Stomach (tissue), 9 donors: ENCODE data around the gene ZNF689. TPM values are rescaled to one million over a fixed set of nuclear protein-coding genes. Genes with fewer than 3 reads are reported as not detected.

Experiments
- DNase-seq, 2 donors: peaks; one replicate each; pipeline versions ENCODE4 v3.0.0 to v3.0.0-alpha.2; 2013 to 2019
- H3K27ac ChIP-seq, 5 donors: fragments of 200-600 bp in 4 of 5; sonication (generic) in 4 of 5; one replicate each; pipeline ENCODE4 v1.5.1; 2013 to 2019; ENCODE audit warnings: mild to moderate bottlenecking in 1 of 5, moderate library complexity in 1 of 5
- H3K27me3 ChIP-seq, 3 donors: fragments of 200-600 bp; sonication (generic); one replicate each; pipeline ENCODE4 v1.5.1; 2017 to 2019; ENCODE audit warnings: mixed run types in 1 of 3
- H3K36me3 ChIP-seq, 4 donors: fragments of 200-600 bp; sonication (generic); 1 replicate in 3 of 4; 2 replicates in 1 of 4; pipeline ENCODE4 v1.5.1; 2016 to 2019
- H3K4me1 ChIP-seq, 4 donors: fragments of 200-600 bp; sonication (generic); one replicate each; pipeline ENCODE4 v1.5.1; 2016 to 2019
- H3K4me3 ChIP-seq, 4 donors: fragments of 200-600 bp; sonication (generic) in 3 of 4; one replicate each; pipeline ENCODE4 v1.5.1; 2016 to 2019; ENCODE audit warnings: mild to moderate bottlenecking in 1 of 4
- H3K9me3 ChIP-seq, 4 donors: fragments of 200-600 bp; sonication (generic); one replicate each; pipeline ENCODE4 v1.5.1; 2016 to 2019
- EP300 ChIP-seq: sonication (generic); formaldehyde crosslinking; IDR thresholded peaks from one replicate; pipeline ENCODE4 v1.6.1; 2017; ENCODE audit warnings: antibody characterized with exemption
- POLR2A ChIP-seq, 4 donors: fragments of 450-650 bp; IDR thresholded peaks; one replicate each; pipeline ENCODE4 v1.6.1; 2016; ENCODE audit warnings: antibody characterized with exemption in 4 of 4, control low read depth in 2 of 4, mild to moderate bottlenecking in 1 of 4, moderate library complexity in 1 of 4
- POLR2AphosphoS5 ChIP-seq, 3 donors: sonication (generic); formaldehyde crosslinking; IDR thresholded peaks; one replicate each; pipeline ENCODE4 v1.6.1; 2016; ENCODE audit warnings: antibody characterized with exemption in 3 of 3
- WGBS, 5 donors: extraction: QIAGEN DNeasy Blood & Tissue Kit in 3 of 5; methylation state at CpG; one replicate each; pipeline versions ENCODE4 v1.1.5 to v1.1.7; 2013 to 2018; 5-methylcytosine and 5-hydroxymethylcytosine counted together
- intact Hi-C: fragments of 100-400 bp; cut with DNase I; formaldehyde crosslinking; loops from one replicate; pipeline ENCODE4 v1.15.1; 2023; ENCODE audit warnings: low total_unique reads
- polyA plus RNA-seq, 3 donors: library from polyadenylated mRNA; stranded (reverse); fragments of 200-250 nt; gene quantifications; one replicate each; pipeline ENCODE4 v1.2.3, GENCODE V29; 2013
- total RNA-seq, 5 donors: library from RNA; depleted of rRNA; stranded (reverse); fragments of >200 nt; gene quantifications; one replicate each; pipeline versions ENCODE4 v1.1.0 to v1.2.3, GENCODE V29; 2014 to 2016
- TF ChIP-seq, protein P1 (sequence below), 7 experiments: fragments of 450-650 bp in 4 of 7; fragments of 200-600 bp in 3 of 7; sonication (generic) in 3 of 7; IDR thresholded peaks; one replicate each; pipeline ENCODE4 v1.5.1; 2016 to 2019; ENCODE audit warnings: antibody characterized with exemption in 7 of 7, control low read depth in 2 of 7, mild to moderate bottlenecking in 1 of 7
- donor health status: healthy with polysubstance abuse.
- donor health status: Bipolar disorder and iron deficiency.
- donor health status: healthy.

The ZNF689 gene
- total and polyA plus RNA-seq, 8 donors = 0.58 to 86.4 (median 4.1) TPM

DNA sequence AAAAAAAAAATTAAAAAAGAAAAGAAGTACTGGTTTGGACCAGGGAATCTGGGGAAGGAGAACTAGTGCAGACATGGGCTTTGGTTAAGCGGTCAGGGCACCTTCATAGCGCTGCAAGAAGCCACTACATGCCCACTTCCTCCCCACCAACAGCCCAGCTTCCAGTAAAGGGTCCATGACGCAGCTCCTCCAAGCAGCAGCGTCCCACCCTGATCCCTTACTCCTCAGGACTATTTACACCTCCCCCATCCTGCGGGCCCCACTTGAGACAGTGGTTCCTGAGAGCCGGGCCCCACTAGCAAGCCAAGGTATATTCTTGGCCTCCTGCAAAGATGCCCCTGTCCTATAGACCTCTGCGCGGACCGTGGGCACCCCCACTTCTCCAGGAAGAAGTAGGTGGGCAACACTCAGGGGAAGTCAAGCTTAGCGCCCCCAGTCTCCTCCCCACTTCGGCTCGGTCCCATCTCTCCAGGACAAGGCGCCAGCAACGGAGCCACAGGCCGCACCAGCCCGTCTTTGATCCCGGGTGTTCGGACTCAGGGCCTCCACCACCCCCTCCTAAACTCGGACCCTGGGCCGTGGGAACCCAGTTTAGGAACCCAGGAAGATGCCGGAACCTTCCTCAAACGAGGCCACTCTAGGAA is 39.7 kb upstream of the ZNF689 start:
- H3K27ac ChIP-seq = peak overlapping the region; percentile 89 to 99 (median 96)
- no peaks in the 10 kb centered on the region for H3K27me3 ChIP-seq
- peak overlapping the region; percentile 74 to 96 (median 85) for H3K4me3 ChIP-seq
- peaks cover 22 to 38% (median 30%) of the 10 kb centered on the region in 4 donors for H3K4me1 ChIP-seq
- 29 to 41% (median 35%) methylated on average over 21 to 22 of the region's 22 CpGs for WGBS, 5 donors
- intact Hi-C loops = loop anchor here (10.0 kb wide), 1 partner anchor 85 kb away; no protein-coding TSS in a partner anchor
- H3K36me3 ChIP-seq = peaks cover 23 to 28% (median 26%) of the 10 kb centered on the region in 4 donors
- H3K9me3 ChIP-seq = no peaks in the 10 kb centered on the region
- TF ChIP-seq EP300 (no peak), POLR2A (IDR thresholded peaks at IDR 0.05) (no peak), POLR2AphosphoS5 (IDR thresholded peaks at IDR 0.05) (no peak)
- TF ChIP-seq, protein P1, sequence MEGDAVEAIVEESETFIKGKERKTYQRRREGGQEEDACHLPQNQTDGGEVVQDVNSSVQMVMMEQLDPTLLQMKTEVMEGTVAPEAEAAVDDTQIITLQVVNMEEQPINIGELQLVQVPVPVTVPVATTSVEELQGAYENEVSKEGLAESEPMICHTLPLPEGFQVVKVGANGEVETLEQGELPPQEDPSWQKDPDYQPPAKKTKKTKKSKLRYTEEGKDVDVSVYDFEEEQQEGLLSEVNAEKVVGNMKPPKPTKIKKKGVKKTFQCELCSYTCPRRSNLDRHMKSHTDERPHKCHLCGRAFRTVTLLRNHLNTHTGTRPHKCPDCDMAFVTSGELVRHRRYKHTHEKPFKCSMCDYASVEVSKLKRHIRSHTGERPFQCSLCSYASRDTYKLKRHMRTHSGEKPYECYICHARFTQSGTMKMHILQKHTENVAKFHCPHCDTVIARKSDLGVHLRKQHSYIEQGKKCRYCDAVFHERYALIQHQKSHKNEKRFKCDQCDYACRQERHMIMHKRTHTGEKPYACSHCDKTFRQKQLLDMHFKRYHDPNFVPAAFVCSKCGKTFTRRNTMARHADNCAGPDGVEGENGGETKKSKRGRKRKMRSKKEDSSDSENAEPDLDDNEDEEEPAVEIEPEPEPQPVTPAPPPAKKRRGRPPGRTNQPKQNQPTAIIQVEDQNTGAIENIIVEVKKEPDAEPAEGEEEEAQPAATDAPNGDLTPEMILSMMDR (IDR thresholded peaks at IDR 0.05) = no peak
- DNase-seq = no peak

DNA sequence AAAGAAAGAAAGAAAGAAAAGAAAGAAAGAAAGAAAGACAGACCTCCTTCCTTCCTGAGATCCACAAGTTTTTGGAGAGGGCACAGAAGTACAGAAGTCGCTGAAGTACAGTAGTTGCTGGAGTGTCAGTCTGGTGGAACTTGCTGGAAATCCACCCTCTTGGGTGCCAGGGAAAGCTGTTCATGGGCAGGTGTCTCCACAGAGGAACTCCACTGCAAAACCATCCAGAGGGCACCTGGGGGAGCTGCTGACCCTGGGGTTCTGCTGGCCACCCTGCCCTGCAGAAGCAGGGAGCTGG is 37.0 kb upstream of the ZNF689 start:
- H3K27ac ChIP-seq = no peak overlapping the region
- WGBS, 5 donors = 80 to 87% (median 83%) methylated on average over 1 of the region's 1 CpG
- intact Hi-C loops = no loop called here

GRCh38 chr16:30645727-30646126 is 35.5 kb upstream of the ZNF689 start:
- intact Hi-C loops = no loop called here
- peaks cover 6 to 10% (median 9%) of the 10 kb centered on the region in 4 donors for H3K4me1 ChIP-seq
- H3K4me3 ChIP-seq = no peak overlapping the region
- TF ChIP-seq POLR2A (IDR thresholded peaks at IDR 0.05) = no peak
- TF ChIP-seq, protein P1 (IDR thresholded peaks at IDR 0.05) = no peak
- TF ChIP-seq EP300 = no peak
- no peak for TF ChIP-seq POLR2AphosphoS5 (IDR thresholded peaks at IDR 0.05)
- no peak for DNase-seq
- no peaks in the 10 kb centered on the region for H3K27me3 ChIP-seq
- WGBS, 5 donors = 63 to 75% (median 67%) methylated on average over 6 of the region's 6 CpGs
- H3K9me3 ChIP-seq = no peaks in the 10 kb centered on the region
- no peak overlapping the region for H3K27ac ChIP-seq
- H3K36me3 ChIP-seq = no peaks in the 10 kb centered on the region

More for the DNA sequence above, 37.0 kb upstream of the ZNF689 start:
- no peak overlapping the region for H3K4me3 ChIP-seq
- H3K36me3 ChIP-seq = peaks cover 0 to 2% (median 0%) of the 10 kb centered on the region in 4 donors
- no peaks in the 10 kb centered on the region for H3K27me3 ChIP-seq
- no peak for DNase-seq
- H3K9me3 ChIP-seq = no peaks in the 10 kb centered on the region
- H3K4me1 ChIP-seq = peaks cover 13 to 17% (median 15%) of the 10 kb centered on the region in 4 donors
- TF ChIP-seq EP300 (no peak), POLR2AphosphoS5 (IDR thresholded peaks at IDR 0.05) (no peak)

GRCh38 chr16:30644334-30644830 is 34.2 kb upstream of the ZNF689 start:
- Histone ChIP-seq H3K9me3 (no peaks in the 10 kb centered on the region), H3K27me3 (no peaks in the 10 kb centered on the region), H3K27ac (no peak overlapping the region), H3K4me3 (no peak overlapping the region), H3K36me3 (no peaks in the 10 kb centered on the region), H3K4me1 (peaks cover 0 to under 1% (median under 1%) of the 10 kb centered on the region in 4 donors)
- WGBS, 5 donors = 57 to 71% (median 63%) methylated on average over 4 of the region's 4 CpGs
- TF ChIP-seq, protein P1 (IDR thresholded peaks at IDR 0.05) = no peak
- TF ChIP-seq POLR2A (IDR thresholded peaks at IDR 0.05) (no peak), EP300 (no peak), POLR2AphosphoS5 (IDR thresholded peaks at IDR 0.05) (no peak)
- DNase-seq = no peak
- intact Hi-C loops = no loop called here

DNA sequence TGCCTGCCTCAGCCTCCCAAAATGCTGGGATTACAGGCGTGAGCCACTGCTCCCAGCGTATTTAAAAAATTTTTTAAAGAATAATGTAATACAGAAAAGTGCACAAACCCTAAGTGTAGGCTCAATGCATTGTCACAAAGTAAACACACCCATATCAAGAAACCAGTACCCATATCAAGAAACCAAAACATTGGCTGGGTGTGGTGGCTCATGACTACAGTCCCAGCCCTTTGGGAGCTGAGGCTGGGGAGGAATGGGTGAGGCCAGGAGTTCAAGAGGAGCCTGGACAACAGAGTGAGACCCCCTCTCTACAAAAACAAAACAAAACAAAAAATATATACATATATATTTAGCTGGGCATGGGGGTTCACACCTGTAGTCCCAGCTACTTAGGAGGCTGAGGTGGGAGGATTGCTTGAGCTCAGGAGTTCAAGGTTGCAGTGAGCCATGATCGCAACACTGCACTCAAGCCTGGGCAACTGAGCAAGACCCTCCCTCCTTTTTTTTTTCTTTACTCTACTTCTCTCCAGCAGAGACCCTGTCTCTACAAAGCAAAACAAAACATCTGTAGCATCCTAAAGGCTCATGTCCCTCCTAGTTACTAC is 31.3 kb upstream of the ZNF689 start:
- 42 to 67% (median 63%) methylated on average over 3 of the region's 3 CpGs for WGBS, 5 donors
- peak in 2 of 3 donors; percentile 8 to 68 for TF ChIP-seq POLR2AphosphoS5 (IDR thresholded peaks at IDR 0.05)
- TF ChIP-seq EP300 = no peak
- H3K27me3 ChIP-seq = no peaks in the 10 kb centered on the region
- DNase-seq = peak; percentile 44 to 69
- no peaks in the 10 kb centered on the region for H3K36me3 ChIP-seq
- H3K4me3 ChIP-seq = no peak overlapping the region
- intact Hi-C loops = no loop called here
- H3K4me1 ChIP-seq = no peaks in the 10 kb centered on the region
- no peaks in the 10 kb centered on the region for H3K9me3 ChIP-seq
- H3K27ac ChIP-seq = peak overlapping the region; percentile 46 to 78 (median 66)
